Measurements from ENCODE around the gene MRTFB. TPM values are rescaled to one million over a fixed set of nuclear protein-coding genes. Genes with fewer than 3 reads are reported as not detected.

The MRTFB gene
- total and polyA plus RNA-seq, 2 experiments from 2014 or later, result 13.9 to 22.2 TPM

GRCh38 chr16:14086477-14086876 lies 15.4 kb downstream of the MRTFB start:
- no peak overlapping the region for H3K4me3 ChIP-seq
- H3K27ac ChIP-seq (ENCODE audit: low read depth), result no peak overlapping the region
- H3K27ac Mint-ChIP-seq, result no peak overlapping the region
- peaks cover 86% of the 10 kb centered on the region for H3K79me2 ChIP-seq (replicated peaks; ENCODE audit: insufficient read depth)
- DNase-seq (ENCODE audit: low spot score) (no peak), ATAC-seq (no peak)
- H3K4me3 Mint-ChIP-seq, result no peak overlapping the region
- H3K36me3 Mint-ChIP-seq (ENCODE audit: low read depth), result peaks cover 9% of the 10 kb centered on the region; the same call in 1 of the 3 replicates
- no peaks in the 10 kb centered on the region for H3K27me3 Mint-ChIP-seq (ENCODE audit: insufficient read depth, low read depth, poor library complexity)
- no peaks in the 10 kb centered on the region for H3K36me3 ChIP-seq (ENCODE audit: insufficient read depth)
- H3F3A ChIP-seq (replicated peaks; ENCODE audit: low read depth), result no peaks in the 10 kb centered on the region
- H3K27me3 ChIP-seq (ENCODE audit: insufficient read depth), result no peaks in the 10 kb centered on the region
- peaks cover 11% of the 10 kb centered on the region for H3K4me1 Mint-ChIP-seq
- H2AFZ ChIP-seq, result no peak overlapping the region
- H3K9me2 ChIP-seq (ENCODE audit: insufficient read depth), result 0 out of 2 replicates have a peak, but pooled peaks cover 3% of the 10 kb centered on the region
- H3K4me1 ChIP-seq (ENCODE audit: insufficient read depth), result peaks cover 11% of the 10 kb centered on the region; the same call in 1 of the 2 replicates
- no peaks in the 10 kb centered on the region; the same call in 1 of the 2 replicates for H4K20me1 ChIP-seq (replicated peaks; ENCODE audit: insufficient read depth)
- no peak overlapping the region for H3K4me2 ChIP-seq
- no peaks in the 10 kb centered on the region for H3K9me3 Mint-ChIP-seq
- TF ChIP-seq EZH2phosphoT487 (IDR thresholded peaks at IDR 0.05; ENCODE audit: unreplicated experiment) (no peak), REST (IDR thresholded peaks at IDR 0.05; ENCODE audit: unreplicated experiment) (no peak), ZNF331 (CRISPR knock-in tag; IDR thresholded peaks at IDR 0.05; ENCODE audit: low read depth) (no peak), CTCF (conservative IDR thresholded peaks at IDR 0.05; ENCODE audit: low read depth in 2 of 2) (no peak), ZNF114 (CRISPR knock-in tag; IDR thresholded peaks at IDR 0.05) (no peak), ETS1 (IDR thresholded peaks at IDR 0.05) (no peak), POLR2AphosphoS5 (IDR thresholded peaks at IDR 0.05; ENCODE audit: low read depth) (no peak)

GRCh38 chr16:14087181-14087580 lies 16.1 kb downstream of the MRTFB start:
- Histone ChIP-seq H3F3A (replicated peaks; ENCODE audit: low read depth) (no peaks in the 10 kb centered on the region), H2AFZ (no peak overlapping the region), H3K36me3 (ENCODE audit: insufficient read depth) (no peaks in the 10 kb centered on the region), H3K27ac (ENCODE audit: low read depth) (no peak overlapping the region; the same call in 1 of the 2 replicates), H3K79me2 (replicated peaks; ENCODE audit: insufficient read depth) (peaks cover 86% of the 10 kb centered on the region), H3K4me3 (no peak overlapping the region), H3K4me2 (no peak overlapping the region), H4K20me1 (replicated peaks; ENCODE audit: insufficient read depth) (no peaks in the 10 kb centered on the region), H3K4me1 (ENCODE audit: insufficient read depth) (peaks cover 11% of the 10 kb centered on the region; the same call in 1 of the 2 replicates), H3K9me2 (ENCODE audit: insufficient read depth) (0 out of 2 replicates have a peak, but pooled peaks cover 3% of the 10 kb centered on the region), H3K27me3 (ENCODE audit: insufficient read depth) (no peaks in the 10 kb centered on the region)
- peaks cover 3% of the 10 kb centered on the region; the same call in 1 of the 3 replicates for H3K36me3 Mint-ChIP-seq (ENCODE audit: low read depth)
- H3K27me3 Mint-ChIP-seq (ENCODE audit: insufficient read depth, low read depth, poor library complexity), result no peaks in the 10 kb centered on the region
- H3K9me3 Mint-ChIP-seq, result no peaks in the 10 kb centered on the region
- peaks cover 11% of the 10 kb centered on the region for H3K4me1 Mint-ChIP-seq
- no peak overlapping the region for H3K4me3 Mint-ChIP-seq
- no peak overlapping the region for H3K27ac Mint-ChIP-seq
- no peak for TF ChIP-seq ETS1 (IDR thresholded peaks at IDR 0.05)
- ATAC-seq (no peak), DNase-seq (ENCODE audit: low spot score) (no peak)
